Measurements from ENCODE around the gene DCXR. TPM values are rescaled to one million over a fixed set of nuclear protein-coding genes. Genes with fewer than 3 reads are reported as not detected.

The DCXR gene
- total and polyA plus RNA-seq, 3 experiments from 2014 or later: 108 to 127 (median 117) TPM

DNA sequence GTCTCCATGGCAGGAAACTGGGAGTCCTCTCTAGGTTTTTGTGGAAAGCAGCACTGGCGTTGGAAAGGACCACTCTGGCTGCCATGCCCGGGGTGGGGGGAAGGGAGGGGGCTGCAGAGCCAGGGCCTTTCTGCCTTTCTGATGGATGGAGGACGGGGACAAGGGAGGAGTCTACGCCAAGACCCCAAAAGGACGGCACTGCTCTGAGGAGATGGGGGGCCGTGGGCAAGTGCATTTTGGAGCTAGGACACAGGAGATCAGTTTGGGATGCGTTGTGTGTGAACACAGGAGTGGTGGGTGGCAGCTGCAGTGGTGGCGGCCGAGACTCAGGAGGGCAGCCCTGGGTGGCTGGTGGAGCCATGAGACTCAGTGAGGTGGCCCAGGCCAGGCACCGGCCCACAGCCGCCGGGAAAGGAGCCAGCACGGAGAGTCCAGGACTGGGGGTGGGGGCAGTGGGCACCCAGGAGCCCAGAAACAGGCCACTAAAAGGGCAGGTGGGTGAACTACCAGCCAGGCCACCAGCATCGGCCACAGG lies 16.9 kb downstream of the DCXR start:
- no peaks in the 10 kb centered on the region for H3K9me3 Mint-ChIP-seq

GRCh38 chr17:82019690-82020571 lies 17.6 kb downstream of the DCXR start:
- Histone ChIP-seq H3K4me3 (ENCODE audit: low read length) (no peak overlapping the region), H3K9me3 (ENCODE audit: low read length) (no peaks in the 10 kb centered on the region), H3K36me3 (ENCODE audit: insufficient read depth, low read length) (peaks cover 6% of the 10 kb centered on the region), H3K27ac (ENCODE audit: low read depth, low read length) (no peak overlapping the region), H3K4me1 (ENCODE audit: insufficient read depth, low read length) (peaks cover 26% of the 10 kb centered on the region), H3K27me3 (ENCODE audit: insufficient read depth, low read length, poor library complexity, severe bottlenecking) (no peaks in the 10 kb centered on the region)
- Mint-ChIP-seq H3K9me3 (no peaks in the 10 kb centered on the region), H3K36me3 (peaks cover 0 to 8% (median 0%) of the 10 kb centered on the region in 3 donors), H3K4me3 (peak overlapping the region in 1 of 7 donors; percentile 61), H3K27me3 (peaks cover 0 to 2% of the 10 kb centered on the region in 2 donors), H3K27ac (peak overlapping the region in 1 of 8 donors; percentile 71), H3K4me1 (peaks cover 17 to 34% (median 21%) of the 10 kb centered on the region in 3 donors)
- POLR2A ChIA-PET: interaction anchor here (1.4 kb wide), 1 partner anchor 60 kb away, joined by 12 read pairs; the partner anchor contains the start of gene NOTUM
- CTCF ChIA-PET: interaction anchor here (1.0 to 6.0 kb wide), 9 partner anchors 10 to 102 kb away, joined by 3 to 83 read pairs (median 4); partner anchors contain the start of genes DCXR, NOTUM, PYCR1 and RAC3
- peak; percentile 38 to 73 (median 49) for DNase-seq

More for the DNA sequence above, 16.9 kb downstream of the DCXR start:
- peaks cover 0 to 2% of the 10 kb centered on the region in 2 donors for H3K27me3 Mint-ChIP-seq
- H3K36me3 ChIP-seq (ENCODE audit: insufficient read depth, low read length): peaks cover 6% of the 10 kb centered on the region
- H3K27ac ChIP-seq (ENCODE audit: low read depth, low read length): no peak overlapping the region
- no peak overlapping the region for H3K4me3 ChIP-seq (ENCODE audit: low read length)
- H3K27me3 ChIP-seq (ENCODE audit: insufficient read depth, low read length, poor library complexity, severe bottlenecking): no peaks in the 10 kb centered on the region
- peaks cover 0 to 8% (median 0%) of the 10 kb centered on the region in 3 donors for H3K36me3 Mint-ChIP-seq
- POLR2A ChIA-PET: interaction anchor here (1.4 kb wide), 1 partner anchor 60 kb away, joined by 12 read pairs; the partner anchor contains the start of gene NOTUM
- peaks cover 17 to 34% (median 21%) of the 10 kb centered on the region in 3 donors for H3K4me1 Mint-ChIP-seq
- peak overlapping the region in 1 of 8 donors; percentile 70 for H3K27ac Mint-ChIP-seq
- H3K9me3 ChIP-seq (ENCODE audit: low read length): no peaks in the 10 kb centered on the region
- no peak for DNase-seq
- CTCF ChIA-PET: interaction anchor here (1.0 to 6.0 kb wide), 12 partner anchors 11 to 134 kb away, joined by 3 to 83 read pairs (median 4); partner anchors contain the start of genes DCXR, NOTUM, PYCR1 and RAC3
- H3K4me3 Mint-ChIP-seq: peak overlapping the region in 5 of 7 donors; percentile 12 to 85 (median 61)
- peaks cover 26% of the 10 kb centered on the region for H3K4me1 ChIP-seq (ENCODE audit: insufficient read depth, low read length)

DNA sequence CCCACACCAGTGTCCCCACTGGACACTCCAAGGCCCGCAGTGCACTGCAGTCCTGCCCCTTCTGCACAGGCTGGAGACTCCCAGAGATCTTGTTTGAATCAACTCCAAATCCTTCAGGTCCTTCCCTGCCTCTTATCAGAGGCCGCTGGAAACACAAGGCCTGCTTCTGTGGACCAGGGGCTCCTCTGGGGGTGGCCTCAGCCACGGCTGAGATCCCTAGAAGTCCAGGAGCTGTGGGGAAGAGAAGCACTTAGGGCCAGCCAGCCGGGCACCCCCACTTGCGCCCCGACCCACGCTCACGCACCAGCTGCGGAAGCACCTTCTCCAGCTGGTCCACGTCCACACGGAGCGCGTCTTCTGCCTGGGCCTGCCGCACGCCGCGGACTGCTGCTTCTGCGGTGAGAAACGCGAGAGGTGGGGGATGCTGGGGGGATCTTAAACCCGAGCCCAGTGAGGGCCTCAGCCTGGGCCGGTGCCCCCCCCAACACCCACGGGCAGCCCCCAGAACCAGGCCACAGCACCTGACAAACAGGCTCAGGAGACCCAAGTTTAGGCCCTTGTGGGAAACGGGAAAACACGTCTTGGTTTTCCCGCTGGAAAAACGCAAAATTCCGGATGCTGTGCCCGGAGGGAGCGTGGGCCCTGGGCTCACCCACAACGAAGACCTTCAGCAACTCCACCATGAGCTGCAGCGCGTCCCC lies 18.4 kb downstream of the DCXR start:
- no peaks in the 10 kb centered on the region for H3K27me3 ChIP-seq (ENCODE audit: insufficient read depth, low read length, poor library complexity, severe bottlenecking)
- Mint-ChIP-seq H3K36me3 (peaks cover 0 to 8% (median 0%) of the 10 kb centered on the region in 3 donors), H3K27ac (no peak overlapping the region), H3K9me3 (no peaks in the 10 kb centered on the region), H3K4me1 (peaks cover 17 to 32% (median 21%) of the 10 kb centered on the region in 3 donors), H3K27me3 (peaks cover 0 to 2% of the 10 kb centered on the region in 2 donors), H3K4me3 (peak overlapping the region in 1 of 7 donors; percentile 27)
- POLR2A ChIA-PET: no interaction called here
- no peak for DNase-seq
- no peak overlapping the region for H3K27ac ChIP-seq (ENCODE audit: low read depth, low read length)
- CTCF ChIA-PET: interaction anchor here (1.0 to 6.0 kb wide), 6 partner anchors 9 to 102 kb away, joined by 3 to 83 read pairs (median 5); partner anchors contain the start of genes DCXR and NOTUM
- H3K4me3 ChIP-seq (ENCODE audit: low read length): no peak overlapping the region
- H3K9me3 ChIP-seq (ENCODE audit: low read length): no peaks in the 10 kb centered on the region
- H3K4me1 ChIP-seq (ENCODE audit: insufficient read depth, low read length): peaks cover 21% of the 10 kb centered on the region
- H3K36me3 ChIP-seq (ENCODE audit: insufficient read depth, low read length): peaks cover 6% of the 10 kb centered on the region

DNA sequence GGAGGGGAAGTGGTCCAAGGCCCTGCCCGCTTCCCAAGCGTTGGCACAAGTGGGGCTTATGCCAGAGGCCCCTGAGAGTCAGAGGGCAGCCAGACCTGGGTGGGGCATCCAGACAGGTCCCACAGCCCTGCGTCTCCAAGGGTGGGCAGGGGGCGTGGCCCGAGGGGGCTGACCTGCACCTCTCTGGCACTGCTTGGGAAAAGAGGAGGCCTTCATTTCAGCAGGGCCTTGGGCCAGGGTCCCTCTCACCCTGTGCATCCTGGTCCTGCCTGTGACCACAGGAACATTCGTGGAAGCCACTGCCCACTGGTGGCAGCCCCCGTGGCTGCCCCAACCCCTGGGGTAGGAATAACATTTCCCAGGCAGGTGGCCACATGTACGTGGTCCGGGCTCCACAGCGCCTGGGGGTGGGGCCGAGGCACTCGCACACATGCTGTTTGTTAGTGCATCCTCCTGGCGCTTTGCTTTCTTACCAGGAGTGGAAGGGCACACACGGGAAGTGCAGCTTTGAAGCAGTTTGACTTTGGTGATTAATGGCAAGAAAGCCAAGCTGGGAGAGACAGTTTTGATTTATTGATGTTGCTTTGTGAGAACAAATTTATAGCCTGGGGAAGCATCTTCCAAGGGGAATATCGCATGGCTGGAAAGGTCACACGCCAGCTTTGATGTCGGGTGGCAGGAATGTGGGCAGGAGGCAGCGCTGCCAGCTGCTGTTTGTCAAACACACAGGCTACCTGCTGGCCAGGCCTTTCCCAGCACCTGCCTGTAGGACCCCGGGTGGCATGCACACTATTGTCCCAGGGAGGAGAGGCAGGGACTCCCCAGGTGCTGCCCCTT lies 19.1 kb downstream of the DCXR start:
- peaks cover 0 to 8% (median 0%) of the 10 kb centered on the region in 3 donors for H3K36me3 Mint-ChIP-seq
- H3K27me3 Mint-ChIP-seq: peaks cover 0 to 2% of the 10 kb centered on the region in 2 donors
- CTCF ChIA-PET: interaction anchor here (0.8 to 1.8 kb wide), 2 partner anchors 12 to 58 kb away, joined by 3 to 7 read pairs; no protein-coding TSS in a partner anchor

GRCh38 chr17:82017612-82018151 lies 19.8 kb downstream of the DCXR start:
- Histone ChIP-seq H3K4me1 (ENCODE audit: insufficient read depth, low read length) (peaks cover 16% of the 10 kb centered on the region), H3K36me3 (ENCODE audit: insufficient read depth, low read length) (peaks cover 6% of the 10 kb centered on the region), H3K9me3 (ENCODE audit: low read length) (no peaks in the 10 kb centered on the region), H3K27ac (ENCODE audit: low read depth, low read length) (no peak overlapping the region), H3K4me3 (ENCODE audit: low read length) (no peak overlapping the region), H3K27me3 (ENCODE audit: insufficient read depth, low read length, poor library complexity, severe bottlenecking) (no peaks in the 10 kb centered on the region)
- H3K9me3 Mint-ChIP-seq: no peaks in the 10 kb centered on the region
- no peak for DNase-seq
- H3K4me3 Mint-ChIP-seq: peak overlapping the region in 1 of 7 donors; percentile 13
- peaks cover 13 to 23% (median 16%) of the 10 kb centered on the region in 3 donors for H3K4me1 Mint-ChIP-seq
- ChIA-PET CTCF (interaction anchor here (1.8 kb wide), 1 partner anchor 13 kb away, joined by 7 read pairs; no protein-coding TSS in a partner anchor), POLR2A (no interaction called here)
- H3K27me3 Mint-ChIP-seq: peaks cover 0 to 2% of the 10 kb centered on the region in 2 donors
- no peak overlapping the region for H3K27ac Mint-ChIP-seq
- H3K36me3 Mint-ChIP-seq: peaks cover 0 to 10% (median 0%) of the 10 kb centered on the region in 3 donors

More for the DNA sequence above, 19.1 kb downstream of the DCXR start:
- Histone ChIP-seq H3K4me3 (ENCODE audit: low read length) (no peak overlapping the region), H3K4me1 (ENCODE audit: insufficient read depth, low read length) (peaks cover 16% of the 10 kb centered on the region), H3K27ac (ENCODE audit: low read depth, low read length) (no peak overlapping the region), H3K9me3 (ENCODE audit: low read length) (no peaks in the 10 kb centered on the region), H3K27me3 (ENCODE audit: insufficient read depth, low read length, poor library complexity, severe bottlenecking) (no peaks in the 10 kb centered on the region), H3K36me3 (ENCODE audit: insufficient read depth, low read length) (peaks cover 6% of the 10 kb centered on the region)
- Mint-ChIP-seq H3K4me1 (peaks cover 14 to 26% (median 16%) of the 10 kb centered on the region in 3 donors), H3K9me3 (no peaks in the 10 kb centered on the region), H3K27ac (no peak overlapping the region), H3K4me3 (peak overlapping the region in 1 of 7 donors; percentile 13)
- POLR2A ChIA-PET: no interaction called here
- no peak for DNase-seq

DNA sequence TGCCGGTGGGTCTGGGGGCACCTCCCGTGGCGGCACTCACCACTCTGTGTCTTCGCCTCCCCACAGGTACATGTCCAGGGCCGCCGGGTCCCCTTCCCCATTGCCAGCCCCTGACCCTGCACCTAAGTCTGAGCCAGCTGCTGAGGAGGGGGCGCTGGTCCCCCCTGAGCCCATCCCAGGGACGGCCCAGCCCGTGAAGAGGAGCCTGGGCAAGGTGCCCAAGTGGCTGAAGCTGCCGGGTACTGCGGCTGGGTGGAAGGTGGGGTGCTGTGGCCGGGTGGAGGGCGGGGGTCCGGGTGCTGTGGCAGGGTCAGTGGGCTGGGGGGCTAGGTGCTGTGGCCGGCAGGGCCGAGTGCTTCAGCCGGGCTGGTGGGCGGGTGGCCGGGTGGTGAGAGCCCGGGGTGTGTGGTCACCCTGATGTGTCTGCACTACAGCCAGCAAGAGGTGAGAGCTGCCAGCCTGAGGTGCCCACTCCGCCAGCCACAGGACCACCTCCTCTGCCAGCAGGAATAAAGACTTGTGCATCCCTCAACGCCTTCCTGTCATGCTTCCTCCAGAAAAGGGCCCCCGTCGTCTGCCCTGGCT lies 20.5 kb downstream of the DCXR start:
- Mint-ChIP-seq H3K9me3 (no peaks in the 10 kb centered on the region), H3K36me3 (peaks cover 0 to 10% (median 0%) of the 10 kb centered on the region in 3 donors), H3K27me3 (peaks cover 0 to 2% of the 10 kb centered on the region in 2 donors), H3K4me1 (peaks cover 11 to 21% (median 13%) of the 10 kb centered on the region in 3 donors), H3K27ac (no peak overlapping the region), H3K4me3 (no peak overlapping the region)
- H3K27ac ChIP-seq (ENCODE audit: low read depth, low read length): no peak overlapping the region
- peaks cover 12% of the 10 kb centered on the region for H3K4me1 ChIP-seq (ENCODE audit: insufficient read depth, low read length)
- ChIA-PET CTCF (interaction anchor here (1.8 to 2.0 kb wide), 2 partner anchors 9 to 57 kb away, joined by 4 to 8 read pairs; no protein-coding TSS in a partner anchor), POLR2A (no interaction called here)
- H3K27me3 ChIP-seq (ENCODE audit: insufficient read depth, low read length, poor library complexity, severe bottlenecking): no peaks in the 10 kb centered on the region
- no peaks in the 10 kb centered on the region for H3K9me3 ChIP-seq (ENCODE audit: low read length)
- no peak overlapping the region for H3K4me3 ChIP-seq (ENCODE audit: low read length)
- no peak for DNase-seq
- H3K36me3 ChIP-seq (ENCODE audit: insufficient read depth, low read length): peaks cover 6% of the 10 kb centered on the region
